Stimulated activated CD8-positive, alpha-beta memory T cell treated with anti-CD3 and anti-CD28 coated beads, Interleukin-4, amount 100 ng/mL, for 24 hours (primary cell): Measurements from ENCODE around the gene MAN1C1.

Experiments used
- DNase-seq: peaks from one replicate; pipeline ENCODE4 v3.0.0-alpha.2; 2020; ENCODE audit warnings: low read depth

Gene MAN1C1

GRCh38 chr1:25614501-25615171 is 2.0 kb upstream of the MAN1C1 start:
- DNase-seq: no peak

- DNase-seq: no peak
These were observed 1.4 kb upstream of the MAN1C1 start for GRCh38 chr1:25615172-25615541.

- no peak for DNase-seq
These were observed 962 bp upstream of the MAN1C1 start for GRCh38 chr1:25615563-25616094.

GRCh38 chr1:25616987-25617624 is 515 bp downstream of the MAN1C1 start:
- no peak for DNase-seq

- no peak for DNase-seq
These were observed 1.2 kb downstream of the MAN1C1 start for GRCh38 chr1:25617625-25618432.

- DNase-seq: no peak
These were observed 1.8 kb downstream of the MAN1C1 start for GRCh38 chr1:25618433-25618808.

- no peak for DNase-seq
These were observed 2.7 kb downstream of the MAN1C1 start for GRCh38 chr1:25619101-25619890.

- DNase-seq: no peak
These were observed 3.6 kb downstream of the MAN1C1 start for GRCh38 chr1:25620211-25620610.

GRCh38 chr1:25620701-25621350 is 4.2 kb downstream of the MAN1C1 start:
- DNase-seq: no peak

GRCh38 chr1:25621876-25622275 is 5.3 kb downstream of the MAN1C1 start:
- DNase-seq: no peak

- DNase-seq: no peak
These were observed 5.9 kb downstream of the MAN1C1 start for GRCh38 chr1:25622531-25622930.

GRCh38 chr1:25623007-25623406 is 6.4 kb downstream of the MAN1C1 start:
- DNase-seq: no peak

- DNase-seq: no peak
These were observed 7.1 kb downstream of the MAN1C1 start for GRCh38 chr1:25623731-25624130.

- no peak for DNase-seq
These were observed 7.6 kb downstream of the MAN1C1 start for GRCh38 chr1:25624156-25624555.

- DNase-seq: no peak
These were observed 8.0 kb downstream of the MAN1C1 start for GRCh38 chr1:25624604-25625003.

GRCh38 chr1:25626018-25626417 is 9.4 kb downstream of the MAN1C1 start:
- DNase-seq: no peak

GRCh38 chr1:25628741-25629421 is 12.3 kb downstream of the MAN1C1 start:
- no peak for DNase-seq

GRCh38 chr1:25629836-25630235 is 13.2 kb downstream of the MAN1C1 start:
- no peak for DNase-seq

- no peak for DNase-seq
These were observed 15.3 kb downstream of the MAN1C1 start for GRCh38 chr1:25631750-25632485.

- DNase-seq: no peak
These were observed 17.5 kb downstream of the MAN1C1 start for GRCh38 chr1:25634066-25634465.
